Activated T-cell treated with anti-CD3 and anti-CD28 coated beads, Interleukin-2, amount 50 U/mL, for 24 hours (primary cell): ENCODE results near the gene AIMP1.

ENCODE experiments used
- DNase-seq: peaks from one replicate; pipeline ENCODE4 v3.0.0-alpha.2; 2020
- H3K27ac Mint-ChIP-seq: 2 replicates; pipeline ENCODE4 v1.8.0; 2020; ENCODE audit warnings: mild to moderate bottlenecking, mixed read lengths
- H3K27me3 Mint-ChIP-seq: 2 replicates; pipeline ENCODE4 v1.8.0; 2020; ENCODE audit warnings: mixed read lengths
- H3K36me3 Mint-ChIP-seq: 2 replicates; pipeline ENCODE4 v1.8.0; 2020; ENCODE audit warnings: low read depth, mixed read lengths
- H3K4me1 Mint-ChIP-seq: 2 replicates; pipeline ENCODE4 v1.8.0; 2020; ENCODE audit warnings: low read depth, mixed read lengths
- H3K4me3 Mint-ChIP-seq: 2 replicates; pipeline ENCODE4 v1.8.0; 2020; ENCODE audit warnings: mild to moderate bottlenecking, moderate library complexity, mixed read lengths
- H3K9me3 Mint-ChIP-seq: 2 replicates; pipeline ENCODE4 v1.8.0; 2020; ENCODE audit warnings: mixed read lengths

AIMP1 gene

DNA sequence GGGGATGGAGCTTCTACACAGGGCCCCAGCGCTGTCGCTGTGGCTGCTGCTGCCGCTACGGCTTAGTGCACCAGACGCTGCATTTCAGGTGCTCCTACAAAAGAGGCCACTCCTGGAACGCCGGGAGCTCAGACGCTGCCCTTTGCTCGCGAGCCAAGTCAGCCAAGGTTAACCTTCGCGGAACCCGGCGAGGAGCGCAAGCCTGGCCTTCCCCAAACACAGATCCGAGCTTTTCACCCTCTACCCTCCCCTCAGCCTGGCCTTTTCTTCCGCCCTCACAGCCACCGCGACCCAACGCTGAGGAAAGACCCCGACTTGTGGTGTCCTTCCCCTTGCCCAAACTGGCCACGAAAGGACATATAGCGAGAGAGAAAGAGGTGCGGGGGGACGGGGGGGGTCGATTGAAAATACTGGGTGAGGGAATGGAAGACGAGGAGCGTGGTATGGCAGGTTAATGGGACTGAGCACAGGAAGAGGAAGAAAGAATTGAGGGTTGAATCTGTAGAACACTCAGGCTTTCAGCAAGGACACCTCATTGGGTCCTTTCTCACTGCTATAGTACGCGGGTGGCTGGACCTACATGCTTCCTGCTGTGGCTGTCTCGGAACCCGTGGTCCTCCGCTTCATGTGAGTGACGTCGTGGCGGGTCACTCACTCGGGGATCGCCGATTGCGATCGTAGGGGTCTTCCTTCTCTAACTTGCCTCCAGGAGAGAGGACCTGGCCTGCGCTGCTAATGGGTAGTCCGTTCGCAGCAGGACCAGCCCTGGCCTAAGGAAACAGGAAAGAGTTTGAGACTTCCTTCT, at the start of gene AIMP1, which contains the start of gene TBCK:
AIMP1 (plus strand) TSS at position 583 of the 805 bp plus-strand sequence. CDS start 8,460 bp downstream, outside the sequence.
TBCK (minus strand) TSS at position 242 of the 805 bp plus-strand sequence. CDS start 7,249 bp downstream, outside the sequence.
- Mint-ChIP-seq H3K27ac (no peak within 1 kb of the TSS), H3K4me3 (no peak within 1 kb of the TSS), H3K27me3 (no peaks in the 10 kb centered on the region), H3K9me3 (no peaks in the 10 kb centered on the region), H3K36me3 (peaks cover 39% of the 10 kb centered on the region), H3K4me1 (peaks cover 49% of the 10 kb centered on the region)
- DNase-seq: peak; percentile 91

- Mint-ChIP-seq H3K27me3 (no peaks in the 10 kb centered on the region), H3K4me3 (no peak overlapping the region), H3K4me1 (peaks cover 9% of the 10 kb centered on the region), H3K27ac (no peak overlapping the region), H3K9me3 (no peaks in the 10 kb centered on the region), H3K36me3 (peaks cover 11% of the 10 kb centered on the region)
- no peak for DNase-seq
Observed at GRCh38 chr4:106268786-106269185, 47.6 kb upstream of the AIMP1 start.

- H3K4me3 Mint-ChIP-seq: no peak overlapping the region
- H3K27me3 Mint-ChIP-seq: no peaks in the 10 kb centered on the region
- H3K27ac Mint-ChIP-seq: no peak overlapping the region
- H3K4me1 Mint-ChIP-seq: peaks cover 13% of the 10 kb centered on the region
- no peak for DNase-seq
- H3K9me3 Mint-ChIP-seq: no peaks in the 10 kb centered on the region
- peaks cover 18% of the 10 kb centered on the region for H3K36me3 Mint-ChIP-seq
Observed at GRCh38 chr4:106269711-106270110, 46.6 kb upstream of the AIMP1 start.

DNA sequence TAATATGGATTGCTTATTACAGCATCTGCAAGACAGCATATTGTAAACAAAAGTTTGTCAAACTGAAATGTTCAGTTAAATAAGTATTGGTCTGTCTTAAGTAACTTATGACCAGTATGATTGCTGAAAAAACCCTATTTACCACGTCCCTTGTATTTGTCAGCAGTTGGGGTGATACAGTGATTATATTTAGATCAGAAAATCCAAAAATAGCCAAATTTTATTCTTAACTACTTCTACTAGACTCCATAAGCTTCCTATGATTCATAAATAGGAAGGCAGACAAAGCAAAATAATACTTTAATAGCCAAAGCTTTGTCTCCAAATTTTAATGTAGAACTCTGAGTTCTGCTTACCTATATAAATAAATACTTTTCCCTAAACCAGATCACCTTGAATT, 45.6 kb upstream of the AIMP1 start:
- Mint-ChIP-seq H3K27me3 (no peaks in the 10 kb centered on the region), H3K4me1 (peaks cover 13% of the 10 kb centered on the region), H3K36me3 (peaks cover 21% of the 10 kb centered on the region), H3K4me3 (no peak overlapping the region), H3K27ac (no peak overlapping the region), H3K9me3 (no peaks in the 10 kb centered on the region)
- no peak for DNase-seq

DNA sequence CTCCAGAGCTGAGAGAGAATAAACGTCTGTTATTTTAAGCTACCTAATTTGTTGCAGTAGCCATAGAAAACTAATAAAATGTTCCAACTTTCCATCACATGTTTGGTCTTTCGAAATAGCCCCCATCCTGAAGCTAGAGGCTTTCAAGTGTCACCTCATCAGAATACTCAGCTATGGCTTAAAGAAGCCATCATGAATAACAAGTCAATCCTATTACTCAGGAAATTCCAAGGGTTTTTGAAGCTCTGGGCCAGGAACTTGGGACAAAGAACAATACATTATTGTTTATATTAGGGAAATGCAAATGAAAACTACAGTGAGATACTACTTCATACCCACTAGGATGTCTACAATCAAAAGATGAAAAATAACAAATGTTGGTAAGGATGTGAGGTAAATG, 42.5 kb upstream of the AIMP1 start:
- no peak overlapping the region for H3K4me3 Mint-ChIP-seq
- H3K36me3 Mint-ChIP-seq: peaks cover 22% of the 10 kb centered on the region
- no peaks in the 10 kb centered on the region for H3K9me3 Mint-ChIP-seq
- DNase-seq: no peak
- H3K27me3 Mint-ChIP-seq: no peaks in the 10 kb centered on the region
- no peak overlapping the region for H3K27ac Mint-ChIP-seq
- H3K4me1 Mint-ChIP-seq: peaks cover 8% of the 10 kb centered on the region

DNA sequence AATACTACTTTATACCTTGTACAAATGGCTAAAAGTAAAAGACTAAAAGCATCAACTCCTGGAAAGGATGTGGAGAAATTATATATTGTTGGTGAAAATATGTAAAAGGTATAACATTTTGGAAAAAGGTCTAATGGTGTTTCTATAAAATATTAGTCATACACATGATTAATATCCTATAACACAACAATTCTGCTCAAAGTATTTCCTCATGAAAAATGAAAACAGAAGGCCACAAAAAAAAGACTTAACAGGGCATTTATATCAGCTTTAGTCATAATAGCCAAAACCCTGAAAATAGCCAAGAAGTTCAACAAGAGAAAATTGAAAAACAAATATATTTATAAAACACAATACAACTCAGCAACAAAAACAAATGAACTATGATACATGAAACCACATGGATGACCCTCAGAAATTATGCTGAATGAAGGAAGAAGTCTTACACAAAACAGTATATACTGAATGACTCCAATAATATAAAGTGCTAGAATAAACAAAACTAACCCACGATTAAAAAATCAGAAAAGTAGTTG, 39.1 kb upstream of the AIMP1 start:
- Mint-ChIP-seq H3K9me3 (no peaks in the 10 kb centered on the region), H3K4me3 (no peak overlapping the region), H3K27ac (no peak overlapping the region), H3K27me3 (no peaks in the 10 kb centered on the region), H3K36me3 (peaks cover 30% of the 10 kb centered on the region), H3K4me1 (peaks cover 12% of the 10 kb centered on the region)
- no peak for DNase-seq

DNA sequence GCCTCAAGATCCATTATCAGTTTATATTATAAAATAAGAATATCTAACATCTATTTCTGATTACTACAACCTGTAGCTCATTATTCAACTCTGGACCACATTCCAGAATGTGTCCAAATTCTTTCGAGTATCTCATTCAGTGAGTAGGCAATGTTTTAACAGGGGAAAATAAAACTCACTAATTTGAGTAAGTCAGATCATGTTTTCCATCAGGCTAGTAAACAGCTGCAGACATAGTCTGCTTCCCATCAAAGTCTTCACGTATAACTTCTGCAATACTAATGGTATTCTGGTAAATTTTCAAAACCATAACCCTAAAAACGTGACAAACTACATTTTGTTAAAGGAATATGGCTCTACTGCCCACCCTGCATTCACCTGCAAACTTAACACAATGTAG, 32.1 kb upstream of the AIMP1 start:
- Mint-ChIP-seq H3K27me3 (no peaks in the 10 kb centered on the region), H3K4me1 (peaks cover 10% of the 10 kb centered on the region), H3K9me3 (no peaks in the 10 kb centered on the region), H3K4me3 (no peak overlapping the region), H3K27ac (no peak overlapping the region), H3K36me3 (peaks cover 51% of the 10 kb centered on the region)
- no peak for DNase-seq

DNA sequence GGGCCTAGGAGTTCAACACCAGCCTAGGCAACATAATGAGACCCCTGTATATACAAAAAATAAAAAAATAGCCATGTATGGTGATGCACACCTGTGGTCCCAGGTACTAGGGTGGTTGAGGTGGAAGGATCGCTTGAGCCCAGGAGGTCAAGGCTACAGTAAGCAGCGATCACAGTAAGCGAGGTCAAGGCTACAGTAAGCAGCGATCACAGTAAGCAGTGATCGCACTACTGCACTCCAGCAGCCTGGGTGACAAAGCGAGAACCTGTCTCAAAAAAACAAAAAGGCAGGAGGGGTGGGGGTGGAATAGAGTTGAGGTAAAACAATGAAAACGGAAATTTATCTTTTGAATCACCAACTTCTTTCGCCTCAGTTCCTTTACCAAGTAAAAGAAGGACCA, 29.7 kb upstream of the AIMP1 start:
- H3K4me3 Mint-ChIP-seq: no peak overlapping the region
- H3K27me3 Mint-ChIP-seq: no peaks in the 10 kb centered on the region
- peaks cover 63% of the 10 kb centered on the region for H3K36me3 Mint-ChIP-seq
- no peaks in the 10 kb centered on the region for H3K9me3 Mint-ChIP-seq
- DNase-seq: no peak
- H3K4me1 Mint-ChIP-seq: peaks cover 6% of the 10 kb centered on the region
- H3K27ac Mint-ChIP-seq: no peak overlapping the region

GRCh38 chr4:106287353-106287969, 28.9 kb upstream of the AIMP1 start:
- no peak for DNase-seq
- H3K9me3 Mint-ChIP-seq: no peaks in the 10 kb centered on the region
- no peak overlapping the region for H3K4me3 Mint-ChIP-seq
- peaks cover 62% of the 10 kb centered on the region for H3K36me3 Mint-ChIP-seq
- H3K27me3 Mint-ChIP-seq: no peaks in the 10 kb centered on the region
- H3K4me1 Mint-ChIP-seq: peaks cover 6% of the 10 kb centered on the region
- no peak overlapping the region for H3K27ac Mint-ChIP-seq

GRCh38 chr4:106289737-106290136, 26.6 kb upstream of the AIMP1 start:
- H3K36me3 Mint-ChIP-seq: peaks cover 68% of the 10 kb centered on the region
- peaks cover 6% of the 10 kb centered on the region for H3K4me1 Mint-ChIP-seq
- no peak overlapping the region for H3K27ac Mint-ChIP-seq
- DNase-seq: no peak
- H3K27me3 Mint-ChIP-seq: no peaks in the 10 kb centered on the region
- no peaks in the 10 kb centered on the region for H3K9me3 Mint-ChIP-seq
- no peak overlapping the region for H3K4me3 Mint-ChIP-seq

- DNase-seq: no peak
- Mint-ChIP-seq H3K4me3 (no peak overlapping the region), H3K27me3 (no peaks in the 10 kb centered on the region), H3K4me1 (peaks cover 2% of the 10 kb centered on the region), H3K9me3 (no peaks in the 10 kb centered on the region), H3K36me3 (peaks cover 82% of the 10 kb centered on the region), H3K27ac (no peak overlapping the region)
Observed at GRCh38 chr4:106291678-106292077, 24.7 kb upstream of the AIMP1 start.

GRCh38 chr4:106294062-106294461, 22.3 kb upstream of the AIMP1 start:
- Mint-ChIP-seq H3K4me3 (no peak overlapping the region), H3K27ac (no peak overlapping the region), H3K27me3 (no peaks in the 10 kb centered on the region), H3K4me1 (peaks cover 3% of the 10 kb centered on the region), H3K9me3 (no peaks in the 10 kb centered on the region), H3K36me3 (peaks cover 77% of the 10 kb centered on the region)
- DNase-seq: no peak

GRCh38 chr4:106297245-106298035, 18.9 kb upstream of the AIMP1 start:
- H3K4me3 Mint-ChIP-seq: no peak overlapping the region
- H3K9me3 Mint-ChIP-seq: no peaks in the 10 kb centered on the region
- H3K27ac Mint-ChIP-seq: no peak overlapping the region
- H3K4me1 Mint-ChIP-seq: peaks cover 9% of the 10 kb centered on the region
- no peak for DNase-seq
- no peaks in the 10 kb centered on the region for H3K27me3 Mint-ChIP-seq
- peaks cover 76% of the 10 kb centered on the region for H3K36me3 Mint-ChIP-seq

GRCh38 chr4:106299977-106300376, 16.4 kb upstream of the AIMP1 start:
- no peak for DNase-seq
- H3K27me3 Mint-ChIP-seq: no peaks in the 10 kb centered on the region
- H3K4me3 Mint-ChIP-seq: no peak overlapping the region
- H3K9me3 Mint-ChIP-seq: no peaks in the 10 kb centered on the region
- no peak overlapping the region for H3K27ac Mint-ChIP-seq
- H3K4me1 Mint-ChIP-seq: peaks cover 14% of the 10 kb centered on the region
- H3K36me3 Mint-ChIP-seq: peaks cover 74% of the 10 kb centered on the region
